OCI-M2 (cell line): ENCODE data around the gene STARD5.

Experiments used
- DNase-seq: peaks from one replicate; lab custom pipeline; 2025; ENCODE audit not compliant: unreplicated experiment; lab: John Stamatoyannopoulos, UW

Gene STARD5

DNA sequence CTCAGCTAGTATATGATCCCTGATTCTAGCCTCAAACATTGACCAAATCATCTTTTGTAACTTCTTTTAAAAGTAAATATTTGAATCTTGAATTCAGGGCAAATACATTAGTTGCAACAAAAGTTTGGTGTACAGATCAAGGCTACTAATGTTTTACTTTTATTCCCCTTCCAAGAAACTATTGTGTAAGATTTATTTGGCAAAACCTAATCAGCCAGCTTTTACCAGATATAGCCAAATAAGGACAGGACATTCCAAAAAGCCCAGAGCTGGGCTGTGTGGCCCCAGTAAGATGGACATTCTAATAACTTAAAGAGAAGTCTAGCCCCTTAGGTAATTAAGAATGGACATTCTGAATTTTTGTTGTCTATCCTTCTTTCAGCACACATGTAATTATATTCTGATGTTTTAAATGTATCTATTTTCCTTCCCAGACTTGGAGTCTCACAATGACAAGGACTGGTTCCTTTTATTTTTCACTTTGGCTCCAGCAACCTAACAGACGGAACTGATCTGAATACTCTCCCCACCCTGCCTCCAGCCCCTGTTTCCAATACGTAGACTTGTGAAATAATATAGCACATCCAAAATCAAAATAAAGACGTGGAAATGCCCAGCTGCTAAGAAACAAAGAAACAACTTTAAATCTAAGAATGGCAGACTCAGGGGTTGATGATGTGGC is 48.1 kb downstream of the STARD5 start:
- DNase-seq = no peak

DNA sequence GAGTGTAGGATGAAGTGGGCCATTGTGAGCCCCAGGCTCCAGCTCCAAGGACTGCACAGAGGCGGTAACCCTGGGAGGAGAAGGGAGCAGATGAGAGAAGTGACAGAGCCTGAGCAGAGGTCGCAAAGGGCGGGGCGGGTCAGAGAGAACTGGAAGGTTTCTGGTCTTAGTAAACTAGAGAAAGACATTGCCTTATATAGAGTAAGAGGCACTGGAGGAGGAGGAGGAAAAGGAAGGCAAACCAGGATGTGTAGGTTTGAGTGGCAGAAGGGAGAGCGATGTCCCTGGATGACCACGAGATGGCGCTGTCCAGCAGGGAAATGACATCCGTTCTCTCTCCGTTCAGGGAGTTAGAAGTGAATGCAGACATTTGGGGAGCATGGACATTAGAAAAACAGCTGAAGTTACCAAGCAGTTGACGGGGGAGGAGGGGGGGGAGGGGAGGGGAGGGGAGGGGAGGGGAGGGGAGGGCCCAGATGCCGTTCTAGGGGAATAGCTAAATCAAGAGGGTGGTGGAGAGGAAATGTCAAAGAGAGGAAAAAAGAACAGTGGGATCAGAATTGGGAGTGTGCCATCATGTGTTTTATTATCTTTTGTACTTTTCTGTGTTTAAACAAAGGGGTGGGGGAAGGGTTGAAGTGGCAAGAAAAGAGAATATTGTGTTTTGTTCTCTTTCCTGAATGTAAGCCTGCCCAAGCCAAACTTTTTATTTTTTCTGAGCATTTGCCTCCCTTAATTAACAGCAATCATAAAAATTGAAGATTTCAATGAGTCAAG is 48.8 kb downstream of the STARD5 start:
- DNase-seq = peak; percentile 5

- no peak for DNase-seq
Observed at GRCh38 chr15:81274255-81274654, 49.7 kb downstream of the STARD5 start.

DNA sequence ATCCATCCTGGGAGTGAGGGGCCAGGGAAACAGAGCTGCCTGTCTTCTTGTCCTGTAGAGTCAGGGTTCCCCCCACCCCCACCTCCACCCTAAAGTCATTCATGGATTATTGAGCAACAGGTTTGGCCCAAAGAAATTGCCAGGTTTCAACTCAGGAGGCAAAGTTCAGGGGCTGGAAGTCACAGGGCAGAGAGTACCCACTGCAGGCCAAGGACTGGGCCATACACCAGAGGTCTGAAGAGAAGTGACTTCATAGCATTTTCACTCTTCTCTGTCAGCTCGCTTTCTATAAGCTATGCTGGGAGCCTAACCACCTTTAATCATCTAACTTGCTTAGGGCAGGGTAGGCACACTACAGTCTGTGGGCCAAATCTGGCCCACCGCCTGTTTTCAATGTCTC is 50.1 kb downstream of the STARD5 start:
- no peak for DNase-seq

- no peak for DNase-seq
Observed at GRCh38 chr15:81273200-81273599, 50.7 kb downstream of the STARD5 start.

DNA sequence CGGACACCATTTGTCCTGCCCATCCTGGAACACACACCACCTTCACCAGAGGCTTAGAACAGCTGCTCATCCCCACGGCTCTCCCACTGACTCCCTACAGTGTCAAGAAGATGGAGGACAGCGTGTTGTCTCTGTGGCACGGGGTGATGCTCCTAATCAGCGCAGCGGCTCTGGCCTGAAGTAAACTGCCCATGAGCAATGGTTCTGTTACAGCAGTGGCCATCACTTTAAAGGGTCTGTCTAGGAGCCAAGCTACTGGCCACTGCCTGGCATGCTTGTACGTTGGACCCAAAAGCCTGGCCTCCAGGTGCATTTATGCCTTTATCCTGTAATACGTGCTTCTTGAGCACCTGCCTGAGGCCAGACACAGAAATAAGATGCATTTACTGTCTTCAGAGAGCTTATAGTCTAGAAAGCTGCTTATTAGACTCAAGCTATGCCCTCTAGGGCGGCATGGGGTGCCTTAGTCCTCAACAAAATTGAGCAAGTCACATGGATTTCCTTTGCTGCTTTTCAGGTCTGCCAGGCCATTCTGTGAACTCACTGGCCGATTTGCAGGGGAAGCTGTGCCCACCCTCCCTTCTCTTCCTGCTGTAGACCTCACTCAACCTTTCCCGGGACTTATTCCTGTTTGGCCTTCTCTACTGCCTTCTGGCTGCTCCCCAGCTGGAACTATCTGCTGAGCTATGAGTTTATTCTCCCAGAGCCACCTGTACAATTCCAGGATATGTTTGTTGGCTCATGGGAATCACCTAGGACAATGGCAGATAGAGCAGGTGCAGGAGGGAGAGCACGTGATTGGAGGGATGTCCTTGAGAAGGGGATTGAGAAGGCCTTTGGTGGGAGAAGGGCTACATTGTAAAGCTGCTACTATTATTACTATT is 51.9 kb downstream of the STARD5 start:
- no peak for DNase-seq

DNA sequence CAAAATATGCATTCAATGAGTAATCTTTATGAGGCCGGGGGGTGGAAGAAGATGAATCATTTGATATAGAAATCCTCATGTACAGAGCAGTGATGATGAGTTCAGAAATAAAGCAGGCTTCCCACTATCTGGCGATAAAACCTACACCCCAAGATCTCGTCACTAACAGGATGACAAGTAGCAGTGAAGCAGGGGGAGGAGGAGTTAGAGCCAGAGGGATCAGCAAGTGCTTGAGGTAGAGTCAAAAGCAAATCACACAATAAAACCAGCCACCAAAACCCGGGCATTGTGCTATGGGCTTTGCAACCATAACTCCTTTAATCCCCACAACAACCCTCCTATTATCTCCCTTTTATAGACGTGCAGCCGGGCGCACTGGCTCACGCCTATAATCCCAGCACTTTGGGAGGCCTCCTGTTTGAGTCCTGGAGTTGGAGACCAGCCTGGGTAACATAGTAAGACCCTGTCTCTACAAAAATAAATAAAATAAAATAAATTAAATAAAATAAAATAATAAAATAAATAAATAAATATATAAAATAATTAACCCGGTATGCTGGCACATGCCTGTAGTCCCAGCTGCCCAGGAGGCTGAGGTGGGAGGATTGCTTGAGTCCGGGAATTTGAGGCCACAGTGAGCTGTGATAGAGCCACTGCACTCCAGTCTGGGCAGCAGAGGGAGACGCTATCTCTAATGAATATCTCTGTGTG is 53.0 kb downstream of the STARD5 start:
- no peak for DNase-seq

GRCh38 chr15:81270188-81270587 is 53.8 kb downstream of the STARD5 start:
- DNase-seq = no peak

- no peak for DNase-seq
Observed at GRCh38 chr15:81268881-81269601, 54.9 kb downstream of the STARD5 start.

DNA sequence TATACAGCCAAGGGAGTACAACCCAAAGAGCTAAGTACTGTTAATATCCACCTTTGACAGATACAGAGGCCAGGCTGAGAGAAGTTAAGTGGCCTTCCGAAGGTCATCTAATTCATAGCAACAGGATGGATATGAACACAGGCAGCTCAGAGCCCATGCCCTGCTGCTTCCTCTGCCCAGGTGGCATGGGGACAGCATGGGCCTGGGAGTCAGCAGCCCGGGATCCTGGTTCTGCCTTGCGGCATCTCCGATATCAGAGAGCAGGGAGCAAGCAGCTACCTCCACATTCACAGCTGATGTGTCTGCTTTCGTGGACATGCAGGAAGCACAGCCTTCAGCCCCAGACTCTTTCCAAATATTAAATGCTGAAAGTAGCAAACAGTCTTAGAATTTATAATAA is 55.6 kb downstream of the STARD5 start:
- no peak for DNase-seq

DNA sequence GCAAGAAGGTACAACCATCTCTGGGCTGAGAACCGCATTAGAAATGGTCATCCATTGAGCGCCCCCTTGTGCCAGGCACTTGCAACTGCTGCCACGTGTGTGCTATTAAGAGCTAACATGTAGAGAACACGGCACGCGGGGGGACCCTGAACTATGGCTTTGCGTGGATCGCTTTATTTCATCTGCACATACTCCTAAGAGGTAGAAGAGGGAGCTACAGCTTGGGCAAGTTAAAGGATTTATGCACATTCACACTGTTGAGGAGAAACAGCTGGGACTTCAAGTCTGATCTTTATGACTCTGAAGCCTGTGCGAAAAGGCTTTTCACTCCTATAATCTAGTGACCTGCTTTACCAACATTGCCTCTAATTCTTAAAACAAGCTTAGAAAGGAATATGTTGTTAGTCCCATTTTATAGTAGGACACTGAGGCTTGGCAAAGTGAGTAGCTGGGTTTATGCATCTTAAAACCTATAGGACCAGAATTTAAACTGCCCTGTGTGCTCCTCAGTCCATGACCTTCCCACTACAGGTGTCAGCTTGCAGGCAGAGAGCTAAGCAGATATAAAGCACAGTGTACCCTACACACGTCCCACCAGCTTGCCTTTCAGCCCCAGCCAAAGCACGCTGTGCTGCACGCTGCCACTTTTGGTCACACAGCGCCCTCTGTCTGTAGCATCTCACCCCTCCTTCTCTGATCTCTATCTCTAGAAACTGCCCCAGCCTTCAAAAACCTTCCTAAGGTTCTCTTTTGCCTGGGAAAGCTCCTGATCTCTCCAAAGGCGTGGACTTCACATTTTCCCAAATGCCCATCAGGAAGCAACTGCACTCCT is 57.8 kb downstream of the STARD5 start:
- peak; percentile 49 for DNase-seq

GRCh38 chr15:81265256-81265943 is 58.5 kb downstream of the STARD5 start:
- DNase-seq = no peak

DNA sequence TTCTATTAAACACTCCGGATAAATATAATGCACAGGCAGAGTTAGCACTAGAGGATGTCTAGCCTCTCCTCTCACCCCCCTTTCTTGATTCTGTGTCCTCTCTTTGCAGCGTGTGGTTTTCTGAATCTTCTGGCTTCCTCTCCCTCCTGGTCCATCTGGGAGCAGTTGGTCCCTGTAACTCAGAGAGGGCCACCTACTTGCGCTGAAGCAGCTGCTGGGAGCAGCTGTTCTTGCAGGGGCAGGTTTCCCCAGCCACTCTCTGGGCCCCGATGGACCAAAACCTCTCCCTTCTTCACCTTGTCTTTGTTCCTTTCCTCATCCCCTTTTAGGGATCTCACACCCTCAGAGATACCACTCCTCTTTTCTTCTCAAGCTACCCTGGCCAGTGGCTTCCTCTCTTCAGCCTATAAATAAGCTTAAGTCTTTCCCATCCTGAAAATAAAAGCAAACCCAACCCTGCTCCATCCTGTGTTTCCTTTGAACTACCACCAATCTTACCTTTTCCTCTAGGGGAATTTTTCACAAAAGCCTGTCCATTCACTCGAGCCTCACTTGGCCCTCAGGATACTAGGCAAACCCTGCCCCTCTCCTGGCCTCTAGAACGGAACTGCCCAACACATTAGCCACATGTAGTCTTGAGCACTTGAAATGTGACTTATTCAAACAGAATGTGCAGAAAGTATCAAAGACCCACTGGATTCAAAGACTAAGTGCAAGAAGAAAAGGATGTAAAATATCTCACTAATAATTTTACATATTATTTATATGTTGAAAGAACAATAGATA is 59.7 kb downstream of the STARD5 start:
- DNase-seq = no peak

GRCh38 chr15:81263477-81263876 is 60.5 kb downstream of the STARD5 start:
- no peak for DNase-seq

GRCh38 chr15:81261172-81261811 is 62.6 kb downstream of the STARD5 start:
- DNase-seq = no peak

DNA sequence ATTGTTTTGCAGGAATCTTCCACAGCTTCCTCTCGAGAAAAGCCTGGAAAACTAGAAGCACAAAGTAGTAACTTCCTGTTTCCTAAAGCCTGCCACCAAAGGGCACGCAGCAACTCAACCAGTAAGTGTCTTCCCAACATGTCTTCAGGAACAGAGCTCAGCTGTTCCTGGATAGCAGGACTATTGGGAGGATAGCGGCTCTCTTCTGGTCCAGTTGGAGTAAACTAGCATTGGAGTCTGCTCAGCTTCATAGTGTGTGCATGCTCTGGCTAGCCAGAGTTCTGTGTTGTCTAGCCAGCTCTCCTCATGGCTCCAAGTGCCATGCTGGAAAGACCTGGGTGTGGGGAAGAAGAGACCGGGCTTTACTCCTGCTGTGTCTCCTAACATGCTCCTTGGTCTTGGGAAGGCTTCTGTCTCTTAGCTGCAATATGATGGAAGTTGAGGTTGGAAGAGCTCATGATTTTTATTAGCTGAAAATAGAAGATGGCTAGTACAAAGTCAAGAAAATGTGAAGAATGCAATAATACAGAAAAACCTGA is 64.1 kb downstream of the STARD5 start:
- no peak for DNase-seq
